MCF 10A (cell line): ENCODE data around the gene UBAP1L. TPM values are rescaled to one million over a fixed set of nuclear protein-coding genes. Genes with fewer than 3 reads are reported as not detected.
"Not testable (repeated sequence)": the region's sequence is repeated elsewhere in the genome, so short reads cannot be mapped to it uniquely, and the experiment has no call there.

Source experiments
- BruUV-seq: library from RNA; stranded (reverse); fragments of 400-500 nt; replicated peaks from 2 replicates; lab custom pipeline; 2021; lab: Mats Ljungman, UMichigan
- CTCF ChIA-PET: fragments of 300-600 bp; sonication (Branson Sonifier 250); formaldehyde crosslinking; extraction: SDS; loops from one replicate; lab custom pipeline; 2021; ENCODE audit warnings: antibody characterized with exemption, inconsistent platforms; lab: Yijun Ruan, JAX
- POLR2A ChIA-PET: fragments of 300-600, 350-650 bp; sonication (Branson Sonifier 250); formaldehyde crosslinking; extraction: SDS; loops from one replicate; lab custom pipeline; 2020; ENCODE audit warnings: antibody characterized with exemption, inconsistent platforms; lab: Yijun Ruan, JAX
- DNase-seq: peaks from one replicate; pipeline ENCODE4 v3.0.0-alpha.2; 2018; ENCODE audit not compliant: unreplicated experiment
- H3K27ac Mint-ChIP-seq: one replicate; pipeline ENCODE4 v1.8.0; 2022; ENCODE audit warnings: mild to moderate bottlenecking, low read depth, mixed read lengths; ENCODE audit not compliant: unreplicated experiment
- H3K27me3 Mint-ChIP-seq: one replicate; pipeline ENCODE4 v1.8.0; 2022; ENCODE audit warnings: mixed read lengths; ENCODE audit not compliant: insufficient read depth, unreplicated experiment
- H3K36me3 Mint-ChIP-seq: one replicate; pipeline ENCODE4 v1.8.0; 2022; ENCODE audit warnings: mild to moderate bottlenecking, moderate library complexity, mixed read lengths; ENCODE audit not compliant: insufficient read depth, unreplicated experiment
- H3K4me1 Mint-ChIP-seq: one replicate; pipeline ENCODE4 v1.8.0; 2022; ENCODE audit warnings: mixed read lengths; ENCODE audit not compliant: insufficient read depth, unreplicated experiment
- H3K4me3 Mint-ChIP-seq: one replicate; pipeline ENCODE4 v1.8.0; 2022; ENCODE audit warnings: mild to moderate bottlenecking, moderate library complexity, mixed read lengths; ENCODE audit not compliant: unreplicated experiment
- H3K9me3 Mint-ChIP-seq: one replicate; pipeline ENCODE4 v1.8.0; 2022; ENCODE audit warnings: mixed read lengths; ENCODE audit not compliant: unreplicated experiment
- CTCF ChIP-seq: fragments of 200-600 bp; IDR thresholded peaks from one replicate; pipeline ENCODE4 v1.8.0; 2022; ENCODE audit warnings: antibody characterized with exemption, mild to moderate bottlenecking; ENCODE audit not compliant: unreplicated experiment
- intact Hi-C: fragments of 100-400 bp; cut with micrococcal nuclease; formaldehyde crosslinking; loops from 2 replicates; pipeline ENCODE4 v1.14.1; 2022
- total RNA-seq: library from RNA; stranded (reverse); gene quantifications from 2 replicates; pipeline ENCODE4 v1.2.3, GENCODE V29; 2022

Gene UBAP1L
- total RNA-seq, 1 experiment from 2014 or later = 3.0 TPM

GRCh38 chr15:65077981-65078352, 37.0 kb downstream of the UBAP1L start:
- TF ChIP-seq CTCF = no peak
- no peaks in the 10 kb centered on the region for H3K9me3 Mint-ChIP-seq
- no peak for DNase-seq
- no TSS peak for BruUV-seq
- H3K4me3 Mint-ChIP-seq = no peak overlapping the region
- peaks cover 9% of the 10 kb centered on the region for H3K27me3 Mint-ChIP-seq
- peaks cover 7% of the 10 kb centered on the region for H3K4me1 Mint-ChIP-seq
- CTCF ChIA-PET = no interaction called here
- no peaks in the 10 kb centered on the region for H3K36me3 Mint-ChIP-seq
- POLR2A ChIA-PET = no interaction called here
- intact Hi-C loops = no loop called here
- H3K27ac Mint-ChIP-seq = no peak overlapping the region

GRCh38 chr15:65077291-65077980, 37.6 kb downstream of the UBAP1L start:
- ChIA-PET POLR2A (no interaction called here), CTCF (no interaction called here)
- intact Hi-C loops = no loop called here
- Mint-ChIP-seq H3K36me3 (no peaks in the 10 kb centered on the region), H3K4me3 (no peak overlapping the region), H3K27me3 (peaks cover 4% of the 10 kb centered on the region), H3K9me3 (no peaks in the 10 kb centered on the region), H3K4me1 (peaks cover 1% of the 10 kb centered on the region), H3K27ac (no peak overlapping the region)
- BruUV-seq = no TSS peak
- DNase-seq = no peak
- no peak for TF ChIP-seq CTCF

GRCh38 chr15:65076486-65077290, 38.3 kb downstream of the UBAP1L start, which contains the start of gene KBTBD13:
KBTBD13 (plus strand) TSS chr15:65076746; CDS start chr15:65076816, 70 bp downstream.
- H3K27ac Mint-ChIP-seq = no peak within 1 kb of the TSS
- H3K9me3 Mint-ChIP-seq = no peaks in the 10 kb centered on the region
- H3K36me3 Mint-ChIP-seq = no peaks in the 10 kb centered on the region
- intact Hi-C loops = no loop called here
- no peak for TF ChIP-seq CTCF
- no peak for DNase-seq
- no peak within 1 kb of the TSS for H3K4me3 Mint-ChIP-seq
- ChIA-PET CTCF (interaction anchor here (0.6 kb wide), 1 partner anchor 9 kb away, joined by 4 read pairs; the partner anchor contains the start of gene RASL12), POLR2A (no interaction called here)
- no peaks in the 10 kb centered on the region for H3K27me3 Mint-ChIP-seq
- no peaks in the 10 kb centered on the region for H3K4me1 Mint-ChIP-seq
- BruUV-seq = no TSS peak

- intact Hi-C loops, H3K36me3 Mint-ChIP-seq, DNase-seq, H3K9me3 Mint-ChIP-seq, H3K4me3 Mint-ChIP-seq, H3K27me3 Mint-ChIP-seq, H3K27ac Mint-ChIP-seq, POLR2A ChIA-PET, BruUV-seq, H3K4me1 Mint-ChIP-seq: not testable (repeated sequence)
- CTCF ChIA-PET = interaction anchor here (0.6 kb wide), 1 partner anchor 8 kb away, joined by 4 read pairs; the partner anchor contains the start of gene RASL12
Observed at GRCh38 chr15:65075607-65076395, 39.2 kb downstream of the UBAP1L start.

GRCh38 chr15:65074946-65075345, 40.1 kb downstream of the UBAP1L start:
- H3K4me1 Mint-ChIP-seq, H3K27ac Mint-ChIP-seq, intact Hi-C loops, POLR2A ChIA-PET, H3K36me3 Mint-ChIP-seq, H3K9me3 Mint-ChIP-seq, CTCF ChIA-PET, H3K27me3 Mint-ChIP-seq, DNase-seq, BruUV-seq, H3K4me3 Mint-ChIP-seq: not testable (repeated sequence)
